Endometrium (tissue), 2 donors: ENCODE data around the gene PAX4.

Experiments used
- FAIRE-seq: peaks from 2 replicates; lab custom pipeline; 2012; peaks lifted over from hg19 to GRCh38; lab: Jason Lieb, UNC
- donor health status: control.
- donor health status: control.

The PAX4 gene, protein sequence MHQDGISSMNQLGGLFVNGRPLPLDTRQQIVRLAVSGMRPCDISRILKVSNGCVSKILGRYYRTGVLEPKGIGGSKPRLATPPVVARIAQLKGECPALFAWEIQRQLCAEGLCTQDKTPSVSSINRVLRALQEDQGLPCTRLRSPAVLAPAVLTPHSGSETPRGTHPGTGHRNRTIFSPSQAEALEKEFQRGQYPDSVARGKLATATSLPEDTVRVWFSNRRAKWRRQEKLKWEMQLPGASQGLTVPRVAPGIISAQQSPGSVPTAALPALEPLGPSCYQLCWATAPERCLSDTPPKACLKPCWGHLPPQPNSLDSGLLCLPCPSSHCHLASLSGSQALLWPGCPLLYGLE

DNA sequence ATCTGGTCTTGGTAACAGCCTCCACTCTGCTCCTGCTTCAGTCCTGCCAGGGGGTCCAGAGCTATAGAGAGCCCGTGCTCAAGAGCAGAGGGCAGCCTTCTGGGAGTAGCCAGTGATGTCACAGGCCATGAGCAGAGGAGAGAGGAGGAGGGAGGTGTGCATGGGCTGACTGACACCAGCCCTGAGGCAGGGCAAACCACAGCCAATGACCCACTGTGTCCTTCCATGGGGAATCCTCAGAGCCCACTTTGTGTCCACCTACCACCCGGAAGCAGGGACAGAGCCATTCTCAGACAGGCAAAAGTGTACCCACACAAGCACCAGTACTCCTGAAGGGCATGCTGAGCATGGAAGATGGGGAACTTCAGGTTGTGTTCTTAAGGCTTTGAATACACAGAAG, at the start of gene PAX4:
PAX4 (minus strand) TSS at position 101 of the 400 bp plus-strand sequence. CDS start 2,214 bp downstream, outside the sequence.
- no peak for FAIRE-seq

DNA sequence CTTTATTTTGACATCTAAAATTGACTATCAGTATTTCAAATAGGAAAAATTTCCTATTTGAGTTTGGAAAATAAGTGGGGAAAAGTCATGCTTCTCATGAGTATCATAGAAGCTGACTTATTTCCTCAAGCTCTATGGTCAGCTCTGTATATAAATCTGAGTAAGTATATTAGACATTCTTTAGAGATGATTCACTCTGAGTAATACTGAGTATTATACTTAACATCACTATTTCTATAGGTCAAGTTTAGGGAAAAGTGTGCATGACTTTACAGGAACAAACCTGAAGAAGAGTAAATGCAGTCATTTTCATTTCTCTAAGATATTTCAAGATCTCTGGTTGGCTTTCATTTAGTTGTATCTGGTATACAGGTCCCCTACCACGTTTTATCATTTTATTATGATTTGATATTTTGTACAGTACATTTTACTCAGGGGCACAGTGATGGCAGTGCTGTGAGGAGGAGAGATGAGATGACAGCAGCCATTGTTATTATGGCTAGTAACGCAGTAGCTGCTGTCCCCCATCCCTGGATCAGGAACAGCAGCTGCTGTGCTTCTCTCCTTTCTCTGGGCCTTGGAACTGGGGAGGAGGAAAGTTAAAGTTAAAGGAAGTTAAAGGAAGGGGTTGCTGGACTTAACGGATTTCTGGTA, 49.2 kb upstream of the PAX4 start:
- no peak for FAIRE-seq

DNA sequence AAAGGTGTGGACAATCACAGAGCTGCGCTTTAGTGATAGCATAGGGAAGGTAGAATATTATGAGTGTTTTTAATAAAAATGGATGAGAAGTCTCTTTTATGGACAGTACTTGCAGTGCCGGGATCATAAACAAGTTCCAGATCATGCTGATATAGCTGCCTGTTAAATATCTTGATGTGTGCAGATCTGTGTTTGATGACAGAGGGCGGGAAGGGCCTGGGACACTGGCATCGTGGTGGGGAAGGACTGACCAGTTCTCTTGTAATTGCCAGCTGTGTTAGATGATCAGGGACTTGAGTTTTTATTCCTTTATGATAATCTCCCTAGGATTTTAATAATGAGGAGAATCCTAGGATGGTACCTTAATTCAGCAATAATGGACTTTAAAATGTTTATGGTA, 48.7 kb upstream of the PAX4 start:
- FAIRE-seq = no peak

DNA sequence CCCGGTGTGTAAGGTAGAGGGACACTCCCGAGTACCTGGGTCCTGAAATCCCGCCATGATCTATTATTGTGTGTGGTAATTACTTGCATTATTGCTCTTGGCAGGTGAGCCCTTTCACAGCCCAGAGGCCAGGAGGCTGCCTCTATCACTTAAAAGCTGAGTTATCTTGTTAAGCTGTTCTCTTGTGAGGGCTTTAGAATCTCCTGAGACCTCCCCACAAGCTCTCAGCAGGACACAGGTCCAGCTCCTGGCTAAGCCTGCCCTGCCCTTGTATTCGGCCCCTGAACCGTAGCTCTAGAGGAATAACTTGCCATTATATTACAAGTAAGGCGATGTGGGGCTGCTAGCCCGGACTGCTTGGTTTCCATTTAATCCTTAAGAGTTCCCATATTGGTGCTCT, 48.0 kb upstream of the PAX4 start:
- FAIRE-seq = no peak

DNA sequence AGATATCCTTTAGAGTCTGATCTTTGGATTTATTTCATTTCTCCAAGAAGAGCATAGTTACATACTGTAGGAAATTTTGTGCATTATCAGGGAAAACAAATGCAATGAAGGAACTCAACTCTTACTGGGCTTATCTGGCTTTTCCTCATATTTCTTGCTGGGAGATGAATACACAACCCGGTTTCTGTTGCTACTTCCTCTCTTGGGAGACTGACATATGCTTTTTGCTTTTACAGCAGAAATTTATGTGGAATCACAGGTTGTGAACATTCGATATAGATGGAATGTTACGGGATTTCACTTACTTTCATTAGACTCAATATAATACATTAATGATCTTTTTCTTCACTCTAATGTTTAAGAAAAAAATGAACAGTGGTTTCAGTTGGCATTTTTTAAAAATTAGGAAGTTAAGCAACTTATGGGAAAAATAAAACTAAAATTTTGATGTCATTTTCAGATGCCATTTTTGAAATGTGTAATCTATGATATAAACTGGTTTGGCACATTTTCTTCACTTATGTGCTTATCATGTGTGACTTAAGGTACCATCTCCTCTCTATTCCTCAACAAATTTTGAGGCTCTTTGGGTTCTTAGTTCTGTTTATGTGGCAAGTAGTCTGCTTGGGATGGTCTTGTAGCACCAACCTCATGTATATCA, 41.2 kb upstream of the PAX4 start:
- FAIRE-seq = no peak

DNA sequence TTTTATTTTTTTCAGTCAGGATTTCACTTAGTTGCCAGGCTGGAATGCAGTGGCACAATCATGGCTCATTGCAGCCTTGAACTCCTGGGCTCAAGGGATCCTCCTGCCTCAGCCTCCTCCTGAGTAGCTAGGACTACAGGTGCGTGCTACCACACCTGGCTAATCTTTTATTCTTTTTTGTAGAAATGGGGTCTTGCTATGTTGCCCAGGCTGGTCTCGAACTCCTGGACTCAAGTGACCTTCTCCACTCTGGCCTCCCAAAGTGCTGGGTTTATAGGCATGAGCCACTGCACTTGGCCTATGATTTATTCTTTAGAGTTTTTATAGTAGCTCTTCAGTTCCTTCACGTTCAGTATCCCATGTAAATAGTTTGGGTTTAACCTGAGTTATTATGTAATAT, 39.6 kb upstream of the PAX4 start:
- FAIRE-seq = no peak

DNA sequence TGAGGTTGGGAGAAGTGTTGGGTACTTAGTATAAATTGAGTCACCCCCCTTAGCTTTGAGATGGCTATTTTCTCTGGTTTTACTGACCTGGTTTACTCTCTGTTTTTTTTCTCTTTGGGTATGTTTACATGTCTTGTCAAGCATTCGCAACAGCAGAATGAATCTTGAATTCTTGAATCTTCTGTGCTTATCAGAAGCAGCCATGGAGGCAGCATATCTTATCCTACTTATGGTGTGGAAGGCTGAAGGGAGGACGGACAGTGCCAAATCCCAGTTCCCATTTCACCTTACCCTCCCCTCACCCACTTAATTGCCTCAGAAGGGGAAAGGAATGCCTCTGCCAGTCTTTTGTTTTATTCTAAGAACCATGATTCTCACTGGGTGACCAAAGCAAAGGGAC, 37.8 kb upstream of the PAX4 start:
- FAIRE-seq = no peak

DNA sequence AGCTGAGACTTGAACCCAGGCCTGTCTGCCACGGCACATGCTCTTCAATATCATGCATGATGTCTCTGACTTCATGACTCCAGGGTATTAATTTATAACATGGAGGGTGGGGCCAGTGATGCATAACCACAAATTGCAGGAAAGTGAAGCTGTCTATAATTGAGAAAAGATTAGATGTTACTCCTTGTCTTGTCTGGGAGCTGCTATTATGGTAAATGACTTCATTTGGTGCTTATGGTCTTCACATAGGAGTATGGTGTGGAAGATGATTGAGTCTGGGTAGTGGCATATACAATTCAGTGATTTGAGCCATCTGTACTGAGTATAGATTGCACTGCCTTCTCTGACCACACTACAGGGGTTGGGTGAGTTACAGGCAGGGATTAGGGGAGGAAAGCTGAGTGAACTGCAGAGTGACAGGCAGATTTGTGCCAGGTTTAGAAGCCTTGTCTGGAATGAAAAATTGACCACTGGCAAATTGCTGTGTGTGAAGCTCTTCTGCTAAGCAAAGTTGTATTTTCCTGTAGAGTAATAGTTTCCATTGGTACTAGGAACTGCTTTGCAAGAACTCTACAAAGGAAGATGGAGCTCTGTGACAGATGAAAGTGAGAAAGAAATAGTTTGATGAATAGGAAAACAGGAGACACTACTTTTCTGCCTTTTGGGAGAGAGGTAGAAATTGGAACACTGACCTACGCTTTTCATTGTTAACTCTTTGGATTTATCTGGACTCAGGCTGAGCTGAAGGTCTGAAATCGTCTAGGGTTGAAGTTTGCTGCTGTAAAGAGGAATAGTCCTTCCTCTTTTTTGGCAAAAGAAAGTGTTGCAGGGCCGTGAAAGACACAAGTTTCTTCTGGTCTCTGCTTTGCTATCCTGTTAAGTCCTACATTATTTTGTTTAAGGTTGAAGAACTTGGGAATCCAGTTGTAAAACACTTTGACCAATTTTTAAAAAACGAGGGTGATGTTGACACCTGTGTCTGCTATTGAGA, 36.8 kb upstream of the PAX4 start:
- FAIRE-seq = no peak

DNA sequence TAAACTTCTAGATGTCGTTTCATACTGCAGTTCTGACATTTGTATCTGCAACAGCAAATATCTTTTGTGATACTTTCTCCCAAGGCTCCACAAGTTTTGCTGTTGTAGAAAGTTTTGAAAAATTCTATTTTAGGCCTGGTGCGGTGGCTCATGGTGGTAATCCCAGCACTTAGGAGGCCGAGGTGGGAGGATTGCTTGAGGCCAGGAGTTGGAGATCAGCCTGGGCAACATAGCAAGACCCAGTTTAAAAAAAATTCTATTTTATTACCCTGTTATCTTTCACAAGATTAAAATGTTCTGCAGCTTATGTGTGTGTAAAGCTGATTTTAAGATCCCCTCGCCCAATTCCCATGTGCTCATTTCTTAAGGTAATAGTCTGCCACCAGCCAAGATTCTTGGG, 35.5 kb upstream of the PAX4 start:
- FAIRE-seq = no peak

DNA sequence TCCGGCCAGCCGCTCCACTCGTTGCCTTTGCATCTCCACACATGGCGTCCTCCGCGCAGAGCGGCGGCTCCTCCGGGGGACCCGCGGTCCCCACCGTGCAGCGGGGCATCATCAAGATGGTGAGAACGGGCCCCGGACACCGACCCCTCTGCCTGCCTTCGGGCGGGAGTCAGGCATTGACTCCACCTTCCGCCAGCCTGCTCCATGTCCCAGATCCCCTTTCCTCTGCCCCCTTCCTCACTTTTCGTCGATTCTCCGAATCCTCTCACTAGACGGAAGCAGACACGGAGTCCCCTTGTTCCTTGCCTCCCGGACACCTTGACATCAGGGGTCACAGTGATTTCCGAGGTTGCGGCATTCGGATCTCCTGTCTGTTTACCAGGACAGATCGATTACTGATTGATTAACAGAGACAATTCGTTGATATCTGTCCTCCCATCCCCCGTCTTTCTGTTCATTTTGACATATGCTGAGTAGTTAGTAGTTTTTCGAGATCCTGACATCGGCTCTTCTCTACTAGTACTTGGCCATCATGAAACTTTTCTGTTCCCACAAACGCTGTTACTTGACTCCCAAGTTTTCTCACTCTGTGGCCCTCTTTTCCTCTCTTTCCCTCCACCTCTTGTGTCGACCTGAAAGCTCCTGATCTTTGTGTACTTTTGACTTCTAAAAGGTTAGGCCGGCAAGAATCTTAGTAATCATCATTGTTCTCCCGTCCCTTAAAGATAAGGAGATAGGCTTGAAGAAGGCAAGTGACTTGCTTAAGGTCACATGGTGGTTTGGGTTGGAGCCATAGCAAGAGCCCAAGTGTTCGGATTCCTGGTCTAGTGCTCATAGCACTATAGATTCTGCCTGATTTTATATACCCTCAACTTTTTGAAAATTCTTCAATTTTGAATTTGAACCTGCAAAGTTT, 34.6 kb upstream of the PAX4 start:
- FAIRE-seq = no peak

DNA sequence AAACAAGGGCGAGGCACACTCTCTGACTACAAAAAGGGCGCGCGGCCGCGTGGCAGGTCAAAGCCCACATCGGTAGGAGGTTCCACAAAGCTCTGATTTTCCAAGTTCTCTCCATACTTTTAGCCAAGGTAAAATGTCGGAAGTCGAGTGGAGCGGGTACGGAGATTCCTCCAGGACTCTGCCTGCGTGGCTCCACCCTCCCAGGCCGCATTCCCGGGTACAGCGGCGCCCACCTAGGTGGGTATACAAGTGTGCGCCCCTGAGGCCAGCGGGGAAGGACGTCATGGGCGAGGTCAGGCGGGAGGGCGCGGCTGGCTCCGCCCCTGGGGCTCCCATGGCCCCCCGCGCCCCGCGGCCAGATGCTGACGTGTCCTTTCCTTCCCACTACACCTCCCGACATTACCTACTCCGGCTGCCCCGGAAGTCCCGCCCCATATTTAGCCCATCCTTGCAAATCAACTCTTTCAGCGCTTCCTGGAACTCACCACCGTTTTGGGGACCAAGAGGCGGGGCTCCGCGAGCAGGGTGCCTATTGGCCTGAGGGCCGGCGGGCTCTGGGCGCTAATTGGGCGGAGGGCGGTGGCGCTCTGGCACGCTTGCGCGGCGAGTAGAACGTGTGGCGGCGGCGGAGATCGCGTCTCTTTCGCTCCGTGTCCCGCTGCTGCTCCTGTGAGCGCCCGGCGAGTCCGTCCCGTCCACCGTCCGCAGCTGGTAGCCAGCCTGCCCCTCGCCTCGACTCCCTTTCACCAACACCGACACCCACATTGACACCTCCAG, 33.8 kb upstream of the PAX4 start, which contains the start of gene SND1:
SND1 (plus strand) TSS at position 639 of the 777 bp plus-strand sequence. CDS start 180 bp downstream, outside the sequence.
- peak; percentile 95 for FAIRE-seq

DNA sequence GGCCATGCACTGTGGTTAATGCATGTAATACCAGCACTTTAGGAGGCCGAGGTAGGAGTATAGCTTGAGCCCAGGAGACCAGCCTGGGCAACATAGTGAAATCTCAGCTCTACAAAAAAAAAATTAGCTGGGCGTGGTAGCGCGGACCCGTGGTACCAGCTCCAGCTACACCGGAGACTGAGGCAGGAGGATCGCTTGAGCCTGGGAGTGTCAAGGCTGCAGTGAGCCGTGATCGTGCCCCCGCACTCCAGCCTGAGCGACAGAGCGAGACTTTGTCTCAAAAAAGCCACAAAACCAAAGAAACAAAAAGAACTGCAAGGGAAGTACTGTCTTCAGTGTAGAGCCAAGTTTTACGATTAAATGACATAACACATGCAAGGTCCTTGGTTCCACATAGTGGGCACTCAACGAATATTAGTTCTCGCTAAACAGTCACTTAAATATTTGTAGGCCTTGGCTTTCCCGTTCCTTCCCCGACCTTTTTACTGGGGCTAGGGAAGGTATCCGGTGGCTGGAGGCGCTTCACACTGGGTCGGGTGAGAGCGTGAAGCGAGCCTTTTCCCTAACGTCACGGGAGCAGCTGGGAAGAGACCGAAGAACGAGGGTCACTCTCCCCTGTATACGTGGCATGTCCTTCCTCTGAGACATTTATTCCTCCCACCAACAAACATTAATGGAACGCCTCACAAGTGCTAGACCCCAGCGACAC, 33.1 kb upstream of the PAX4 start:
- no peak for FAIRE-seq

DNA sequence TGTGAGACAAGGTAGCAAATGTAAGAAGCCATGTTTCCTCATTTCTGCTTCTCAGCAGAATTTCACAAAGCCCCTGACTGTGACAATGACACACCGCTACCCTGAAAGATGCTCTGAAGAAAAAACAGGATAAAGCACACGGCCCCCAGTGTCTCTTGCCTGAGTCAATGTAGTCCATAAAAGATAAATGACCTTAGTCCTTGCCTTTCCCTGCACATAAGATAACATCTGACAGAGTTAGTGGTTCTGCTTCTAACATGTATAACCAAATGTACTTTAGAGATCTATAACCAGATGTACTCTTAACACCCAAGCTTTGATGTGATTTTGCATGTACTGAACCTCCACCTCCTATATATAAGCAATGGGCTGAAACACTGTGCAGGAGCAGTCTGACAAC, 31.0 kb upstream of the PAX4 start:
- no peak for FAIRE-seq

DNA sequence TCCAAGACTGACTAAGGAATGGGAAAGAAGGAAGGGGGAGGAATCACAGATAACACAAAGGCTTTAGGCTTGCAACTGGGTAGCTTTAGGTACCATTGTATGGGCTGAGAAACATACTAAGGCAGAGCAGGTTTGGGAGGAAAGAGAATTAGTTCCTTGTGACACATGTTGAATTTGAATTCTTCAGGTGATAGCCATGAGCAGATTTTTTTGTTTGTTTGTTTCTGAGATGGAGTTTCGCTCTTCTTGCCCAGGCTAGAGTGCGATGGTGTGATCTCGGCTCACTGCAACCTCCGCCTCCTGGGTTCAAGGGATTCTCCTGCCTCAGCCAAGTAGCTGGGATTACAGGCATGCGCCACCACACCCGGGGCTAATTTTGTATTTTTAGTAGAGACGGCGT, 29.7 kb upstream of the PAX4 start:
- no peak for FAIRE-seq

DNA sequence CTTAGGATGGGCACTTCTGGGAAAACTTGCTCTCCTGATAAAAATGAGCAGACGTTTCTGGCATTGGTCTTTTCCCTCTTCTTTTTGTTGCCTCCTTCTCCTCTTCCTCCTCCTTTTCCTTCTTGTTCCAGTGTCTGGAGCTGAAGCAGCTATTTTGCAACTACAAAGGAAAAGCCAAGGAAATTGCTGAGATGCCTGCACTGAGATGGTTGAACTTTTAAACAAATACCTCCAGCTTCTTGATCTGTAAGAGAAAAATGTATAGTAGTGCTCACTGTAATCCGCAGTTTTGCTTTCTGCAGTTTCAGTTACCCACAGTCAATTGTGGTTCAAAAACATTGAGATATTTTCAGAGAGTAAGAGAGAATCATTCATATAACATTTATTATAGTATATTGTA, 26.5 kb upstream of the PAX4 start:
- FAIRE-seq = no peak

DNA sequence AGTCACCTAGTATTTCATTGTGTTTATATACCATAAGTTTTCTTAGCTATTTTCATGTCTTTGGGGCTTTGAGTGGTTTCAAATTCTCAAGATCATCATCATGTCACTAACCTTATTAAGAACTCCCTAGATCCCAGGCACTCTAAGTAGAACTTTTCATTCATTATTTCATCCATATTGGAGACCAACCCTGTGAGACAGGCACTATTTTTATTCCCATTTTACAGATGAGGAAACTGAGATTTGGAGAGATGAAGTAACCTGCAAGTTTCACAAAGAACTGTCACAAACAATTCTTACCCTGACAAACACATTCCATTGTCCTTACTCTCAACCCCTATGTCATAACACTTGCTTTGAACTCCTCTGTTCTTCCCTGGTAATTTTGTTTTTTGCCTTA, 20.3 kb upstream of the PAX4 start:
- FAIRE-seq = no peak

DNA sequence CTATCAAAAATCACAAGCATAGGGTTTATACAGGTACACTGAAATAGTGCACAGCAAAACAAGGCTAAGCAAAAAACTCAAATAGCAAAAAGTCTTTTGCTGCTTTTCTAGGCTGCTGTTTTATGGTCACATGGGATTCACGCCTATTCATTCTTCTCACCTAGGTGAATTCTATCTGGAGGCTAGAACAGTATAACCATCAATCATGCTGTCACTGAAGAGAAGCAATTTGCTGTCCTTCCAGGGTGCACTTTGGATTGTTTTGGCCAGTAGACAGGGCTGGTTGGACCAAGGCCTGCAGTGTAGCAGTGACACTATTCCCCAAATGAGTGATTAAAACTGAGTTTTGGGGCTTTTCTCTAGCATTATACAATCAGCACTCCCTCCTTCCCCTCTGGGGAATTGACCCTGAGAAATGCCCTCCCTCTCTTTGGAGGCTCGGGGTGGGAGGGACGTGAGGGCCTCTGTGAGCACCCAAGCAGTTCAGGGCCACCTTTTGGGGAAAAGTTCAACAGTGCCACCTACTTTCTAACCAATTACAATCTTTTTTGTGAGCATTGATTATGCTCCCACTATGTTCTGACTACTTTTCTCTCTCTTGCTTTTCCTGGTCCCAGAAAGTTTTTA, 17.8 kb upstream of the PAX4 start:
- FAIRE-seq = no peak

DNA sequence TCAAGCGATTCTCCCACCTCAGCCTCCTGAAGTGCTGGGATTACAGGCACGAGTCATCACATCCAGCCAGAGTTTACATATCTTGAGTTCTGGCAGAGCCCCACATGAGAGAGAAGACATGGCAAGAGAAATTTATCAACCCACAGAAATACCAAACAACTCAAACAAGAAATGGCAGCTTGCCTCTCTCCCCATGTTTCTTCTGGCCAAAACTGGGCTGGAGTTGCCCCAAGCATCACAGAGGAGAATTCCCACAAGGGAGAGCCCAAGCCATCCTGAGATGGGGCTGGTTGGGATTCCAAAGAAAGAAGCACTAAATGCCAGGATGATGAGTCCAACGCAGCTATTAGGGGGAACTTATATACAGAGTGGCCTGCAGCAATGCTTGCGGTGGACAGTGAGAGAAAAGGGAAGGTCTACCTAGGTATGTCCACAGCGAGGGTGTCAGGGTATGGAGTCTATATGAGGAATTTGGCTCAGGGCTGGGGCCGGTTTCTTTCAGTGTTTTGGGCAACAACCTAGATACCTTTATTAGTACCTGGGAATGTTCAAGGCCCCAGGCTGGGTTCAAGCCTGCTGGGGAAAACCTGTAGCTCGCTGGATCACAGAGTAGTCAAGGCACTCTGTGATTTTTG, 14.5 kb upstream of the PAX4 start:
- FAIRE-seq = no peak
